GM21528 (cell line): Measurements from ENCODE around the gene KRTAP10-1.
"Not testable (repeated sequence)": the region's sequence is repeated elsewhere in the genome, so short reads cannot be mapped to it uniquely, and the experiment has no call there.

Source experiments
- ATAC-seq: cut with Tn5 transposase; IDR thresholded peaks from one replicate; pipeline ENCODE4 v1.9.1; 2021; ENCODE audit warnings: mild to moderate bottlenecking, moderate library complexity; ENCODE audit not compliant: unreplicated experiment, low FRiP score

KRTAP10-1 gene

DNA sequence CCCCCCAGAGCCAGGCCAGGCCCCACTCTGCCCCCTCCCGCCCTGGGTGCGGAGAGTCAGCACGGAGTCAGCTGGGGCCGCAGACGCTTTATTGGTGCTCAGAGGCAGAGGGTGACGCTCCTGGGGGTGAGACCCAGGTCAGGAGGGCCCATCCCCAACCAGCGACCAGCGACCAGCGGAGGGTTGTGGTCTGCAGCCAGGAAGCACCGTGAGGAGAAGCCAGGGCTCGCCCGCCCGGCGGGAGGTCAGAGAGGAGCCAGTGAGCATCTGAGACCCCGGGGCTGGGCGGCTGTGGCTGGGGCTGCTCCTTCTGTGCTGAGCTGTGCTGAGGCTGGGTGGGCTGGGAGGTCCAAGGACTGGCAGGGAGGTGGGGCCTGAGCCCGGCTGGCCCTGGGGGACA, 10.3 kb upstream of the KRTAP10-1 start:
- ATAC-seq: not testable (repeated sequence)

DNA sequence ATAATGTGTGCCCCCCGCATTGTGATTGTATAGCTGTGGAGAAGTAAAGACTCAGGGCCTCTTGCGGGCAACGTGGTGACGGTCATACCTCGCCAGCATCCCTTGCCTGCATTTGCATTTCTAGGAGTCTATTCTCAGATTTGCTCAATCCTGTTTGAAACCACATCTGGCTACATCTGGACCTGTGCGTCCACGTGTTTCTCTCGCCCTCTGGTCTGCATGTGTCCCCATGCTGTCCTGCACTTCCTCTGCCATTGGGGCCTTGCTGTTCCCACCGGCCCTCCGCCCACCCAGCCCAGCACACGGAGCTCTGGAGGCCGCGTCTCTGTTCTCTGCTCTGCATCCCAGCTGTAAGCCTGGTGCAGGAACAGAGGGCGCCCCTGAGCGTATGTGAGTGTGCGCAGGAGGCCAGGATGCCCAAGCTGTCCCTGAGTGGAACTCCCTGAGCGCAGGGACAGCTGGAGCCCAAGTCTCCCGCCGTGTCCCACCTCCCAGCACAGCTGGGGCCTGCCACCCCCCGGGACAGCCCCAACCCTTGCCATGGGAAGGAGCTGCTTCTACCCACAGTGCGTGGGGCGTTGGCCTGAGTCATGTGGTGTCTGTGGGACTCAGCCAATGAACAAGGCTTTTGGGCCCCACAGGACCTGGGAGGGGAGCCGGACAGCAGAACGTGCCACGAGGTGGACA, 9.7 kb upstream of the KRTAP10-1 start:
- ATAC-seq: no peak

DNA sequence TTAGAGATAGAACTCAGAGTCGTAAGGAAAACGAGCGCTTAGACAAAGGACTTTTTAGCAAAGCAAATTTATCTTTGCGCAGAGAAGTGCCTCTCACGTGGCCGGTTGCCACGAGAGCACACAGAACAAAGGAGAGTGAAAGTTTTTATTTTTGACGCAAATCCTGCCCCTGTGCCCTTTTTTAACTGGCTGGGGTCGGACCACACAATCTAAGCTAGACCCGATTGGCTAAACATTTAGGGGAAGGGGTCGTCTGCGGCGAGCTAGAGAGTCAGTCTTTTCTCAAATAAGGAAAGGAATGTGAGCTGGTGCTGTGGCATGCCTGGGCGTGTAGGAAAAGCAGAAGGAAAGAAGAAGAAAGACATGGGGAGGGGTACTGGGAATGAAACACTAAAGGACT, 8.9 kb upstream of the KRTAP10-1 start:
- ATAC-seq: no peak

DNA sequence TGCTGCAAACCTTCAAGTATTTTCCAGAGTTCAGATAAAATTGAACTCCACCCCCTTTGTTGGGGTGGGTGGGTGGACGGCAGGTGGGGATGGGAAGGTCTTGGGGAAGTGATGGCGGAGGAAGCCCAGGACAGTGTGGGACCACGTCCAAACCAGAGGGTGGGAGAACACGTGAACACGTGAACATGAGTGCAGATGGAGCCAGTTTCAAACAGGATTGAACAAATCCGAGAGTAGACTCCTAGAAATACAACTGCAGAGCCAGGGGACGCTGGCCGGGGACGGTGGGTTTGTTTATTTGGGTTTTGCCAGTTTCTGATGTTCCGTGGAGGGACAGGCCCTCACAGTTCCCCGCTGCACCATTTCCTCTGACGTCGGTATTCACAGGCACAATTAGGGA, 8.4 kb upstream of the KRTAP10-1 start:
- no peak for ATAC-seq

DNA sequence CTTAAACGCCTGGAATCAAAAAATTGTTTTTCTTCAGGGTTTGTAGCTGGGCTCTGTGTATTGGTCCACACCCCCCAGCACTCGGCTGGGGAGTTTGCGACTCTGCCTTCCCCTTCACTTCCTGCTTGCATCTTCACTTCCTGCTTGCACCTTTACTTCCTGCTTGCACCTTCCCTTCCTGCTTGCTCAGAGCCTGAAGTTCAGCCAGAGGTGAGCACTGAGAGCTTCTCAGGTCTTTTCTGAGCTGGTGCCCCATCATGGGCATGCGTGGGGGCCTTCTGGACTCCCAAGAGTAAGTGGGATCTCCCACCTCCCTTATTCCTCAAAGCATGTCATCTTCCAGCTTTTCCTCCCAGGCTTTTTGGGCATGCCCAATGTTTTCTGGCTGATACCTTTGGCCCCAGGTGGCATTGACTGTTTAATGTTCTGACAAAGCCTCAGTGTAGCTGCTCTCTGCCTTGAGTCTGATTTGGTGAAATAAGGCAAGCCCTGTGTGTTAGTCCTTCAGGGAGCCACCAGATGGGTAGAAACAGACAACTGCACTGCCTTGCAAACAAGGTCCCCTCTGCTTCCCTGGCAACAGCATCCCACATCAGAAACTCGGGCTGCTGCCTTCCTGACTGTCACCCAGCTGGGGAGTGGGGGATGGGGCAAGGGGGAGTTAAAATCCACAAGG, 7.8 kb upstream of the KRTAP10-1 start:
- no peak for ATAC-seq

DNA sequence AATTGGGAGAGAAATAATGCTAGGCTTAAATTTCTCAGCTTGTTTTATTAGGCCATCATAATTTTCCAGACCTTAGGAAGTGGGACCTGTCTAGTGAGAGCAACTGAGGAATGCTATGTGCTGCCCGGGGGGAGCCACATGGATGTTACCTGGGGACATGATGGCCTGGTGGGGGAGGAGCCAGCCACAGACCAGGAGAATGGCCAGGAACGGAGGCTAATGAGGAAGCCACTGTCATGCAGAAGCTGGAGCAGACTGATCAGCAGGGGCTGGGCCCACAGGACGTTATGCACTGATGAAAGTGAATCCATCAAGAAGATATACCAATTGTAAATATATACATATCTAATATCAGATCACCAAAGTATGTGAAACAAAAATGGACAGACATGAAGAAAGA, 4.6 kb upstream of the KRTAP10-1 start:
- no peak for ATAC-seq

DNA sequence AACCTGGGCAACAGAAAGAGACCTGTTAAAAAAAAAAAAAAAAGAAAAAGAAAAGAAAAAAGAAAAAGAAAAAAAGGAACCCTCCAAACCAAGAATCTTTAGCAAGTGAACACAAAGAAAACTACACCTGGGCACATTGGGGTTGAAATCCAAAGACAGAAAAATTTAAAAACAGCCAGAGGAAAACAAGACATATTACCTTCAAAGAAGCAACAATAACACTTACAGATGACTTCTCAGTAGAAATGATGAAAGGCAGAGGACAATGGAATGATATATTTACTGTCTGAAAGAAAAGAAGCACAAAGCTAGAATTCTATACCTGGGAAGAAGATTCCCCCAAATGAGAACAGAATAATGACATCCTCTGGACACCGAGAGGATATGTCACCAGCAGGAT, 2.7 kb upstream of the KRTAP10-1 start:
- ATAC-seq: no peak

DNA sequence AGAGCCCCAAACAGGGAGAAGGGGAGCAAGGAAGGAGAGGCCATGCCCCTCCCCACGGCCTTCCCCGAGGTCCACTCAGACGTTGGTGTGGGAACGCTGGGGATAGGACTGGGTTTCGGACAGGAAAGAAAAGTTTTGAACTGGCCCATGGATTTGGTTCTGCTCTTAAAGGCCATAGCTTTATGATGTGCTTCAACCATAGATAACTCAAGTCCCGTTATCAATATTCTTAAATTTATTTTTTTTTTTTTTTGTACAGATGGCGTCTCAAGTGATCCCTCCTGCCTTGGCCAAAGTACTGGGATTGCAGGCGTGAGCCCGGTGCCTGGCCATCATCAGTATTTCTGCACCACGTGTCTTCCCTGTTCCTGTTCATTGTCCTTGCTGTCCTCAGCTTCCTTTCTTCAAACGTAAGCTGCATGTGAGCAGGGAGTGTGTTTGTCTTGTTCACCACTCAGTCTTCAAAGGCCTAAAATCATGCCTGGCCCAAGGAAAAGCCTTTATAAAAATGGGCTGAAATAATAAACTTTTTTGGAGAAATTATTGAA, 820 bp upstream of the KRTAP10-1 start:
- no peak for ATAC-seq

DNA sequence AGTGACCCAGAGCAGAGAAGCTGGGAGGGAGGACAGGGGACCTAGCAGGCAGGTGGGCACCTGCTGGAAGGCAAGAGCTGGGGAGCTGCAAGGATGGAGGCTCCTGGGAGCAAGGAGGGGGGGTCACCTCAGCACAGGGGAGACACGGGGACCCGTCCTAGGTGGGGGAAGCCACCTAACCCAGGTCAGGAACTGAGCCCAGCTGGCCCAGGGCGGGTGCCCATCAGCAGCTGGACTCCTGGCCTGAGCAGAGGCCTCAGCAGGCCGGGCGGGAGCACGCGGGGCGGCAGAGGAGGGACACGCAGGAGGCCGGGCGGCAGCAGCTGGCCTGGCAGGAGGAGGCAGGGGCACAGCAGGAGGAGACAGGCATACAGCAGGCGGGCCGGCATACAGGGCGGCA, 949 bp downstream of the KRTAP10-1 start:
- no peak for ATAC-seq

DNA sequence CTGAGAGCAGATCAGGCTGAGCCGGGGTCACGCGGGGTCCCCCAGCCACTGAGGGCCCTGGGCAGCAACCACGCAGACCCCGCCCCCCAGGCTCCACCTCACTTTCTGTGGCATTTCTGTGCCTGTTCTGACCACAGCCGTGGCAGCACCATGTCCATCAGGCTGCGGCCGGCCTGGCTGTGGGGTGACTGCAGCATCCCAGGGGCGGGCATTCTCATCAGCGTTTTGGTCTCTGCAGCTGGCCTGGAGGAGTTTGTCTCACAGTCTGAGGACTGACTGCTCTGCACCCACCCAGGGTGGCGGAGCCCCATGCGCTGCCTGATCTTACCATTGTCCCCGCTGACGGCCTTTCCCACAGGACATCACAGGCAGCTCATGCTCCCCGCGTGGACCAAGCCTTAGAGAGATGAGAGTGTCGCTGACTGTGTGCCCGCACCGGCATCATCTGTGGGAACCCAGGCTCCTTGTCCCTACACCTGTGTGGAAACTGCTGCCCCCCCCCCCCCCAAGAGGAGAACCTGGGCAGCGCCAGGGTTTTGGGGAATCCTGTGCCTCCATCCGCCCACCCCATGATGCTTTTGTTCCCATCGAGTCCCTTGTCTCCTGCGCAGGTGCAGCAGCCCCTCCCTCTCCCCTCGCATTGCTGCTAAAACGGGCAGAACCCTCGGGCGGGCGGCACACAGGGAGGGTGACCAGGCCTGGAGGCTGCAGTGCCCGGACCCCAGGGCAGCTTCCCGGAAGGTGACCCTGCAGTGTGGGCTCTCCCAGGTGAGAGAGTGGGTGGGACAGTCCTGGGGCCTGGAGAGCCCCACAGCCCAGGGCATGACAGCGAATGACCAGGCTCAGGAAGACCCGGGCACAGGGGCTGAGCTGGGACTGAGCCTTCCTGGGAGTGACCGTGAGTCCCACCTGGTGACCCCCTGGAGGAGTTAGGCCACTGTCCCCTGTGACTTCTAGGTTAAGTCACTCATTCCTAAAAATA, 1.8 kb downstream of the KRTAP10-1 start:
- ATAC-seq: no peak

DNA sequence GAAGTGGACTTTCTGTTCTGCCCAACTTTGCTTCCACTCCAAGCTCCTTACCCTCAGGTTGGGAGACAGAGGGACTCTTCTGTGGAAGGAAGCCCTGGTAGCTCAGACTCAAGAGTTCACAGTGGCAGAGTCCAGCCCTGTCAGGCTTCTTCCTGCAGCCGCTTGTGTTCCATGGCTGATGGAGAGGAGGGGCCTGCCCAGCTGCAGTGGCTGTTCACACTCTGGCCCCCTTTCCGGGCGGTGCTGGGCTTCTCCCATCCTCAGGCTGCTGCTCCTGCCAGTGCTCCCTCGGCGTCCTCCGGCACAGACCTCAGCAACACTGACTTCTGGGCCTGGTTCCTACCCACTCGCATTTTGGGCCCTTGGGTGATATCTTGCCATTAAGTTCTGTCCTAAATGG, 4.0 kb downstream of the KRTAP10-1 start:
- no peak for ATAC-seq

DNA sequence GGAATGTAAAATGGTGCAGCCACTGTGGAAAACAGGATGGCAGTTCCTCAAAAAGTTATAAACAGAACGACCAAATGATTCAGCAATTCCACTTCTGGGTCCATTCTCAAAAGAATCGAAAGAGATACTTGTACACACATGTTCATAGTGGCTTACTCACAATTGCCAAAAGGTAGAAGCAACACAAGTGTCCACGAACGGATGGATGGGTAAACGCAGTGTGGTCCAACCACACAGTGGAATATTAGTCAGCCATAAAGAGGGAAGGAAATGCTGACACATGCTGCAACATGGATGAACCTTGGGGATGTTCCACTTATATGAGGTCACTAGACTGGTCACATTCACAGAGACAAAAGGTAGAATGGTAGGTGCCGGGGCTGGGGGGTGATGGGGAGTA, 5.3 kb downstream of the KRTAP10-1 start:
- no peak for ATAC-seq

DNA sequence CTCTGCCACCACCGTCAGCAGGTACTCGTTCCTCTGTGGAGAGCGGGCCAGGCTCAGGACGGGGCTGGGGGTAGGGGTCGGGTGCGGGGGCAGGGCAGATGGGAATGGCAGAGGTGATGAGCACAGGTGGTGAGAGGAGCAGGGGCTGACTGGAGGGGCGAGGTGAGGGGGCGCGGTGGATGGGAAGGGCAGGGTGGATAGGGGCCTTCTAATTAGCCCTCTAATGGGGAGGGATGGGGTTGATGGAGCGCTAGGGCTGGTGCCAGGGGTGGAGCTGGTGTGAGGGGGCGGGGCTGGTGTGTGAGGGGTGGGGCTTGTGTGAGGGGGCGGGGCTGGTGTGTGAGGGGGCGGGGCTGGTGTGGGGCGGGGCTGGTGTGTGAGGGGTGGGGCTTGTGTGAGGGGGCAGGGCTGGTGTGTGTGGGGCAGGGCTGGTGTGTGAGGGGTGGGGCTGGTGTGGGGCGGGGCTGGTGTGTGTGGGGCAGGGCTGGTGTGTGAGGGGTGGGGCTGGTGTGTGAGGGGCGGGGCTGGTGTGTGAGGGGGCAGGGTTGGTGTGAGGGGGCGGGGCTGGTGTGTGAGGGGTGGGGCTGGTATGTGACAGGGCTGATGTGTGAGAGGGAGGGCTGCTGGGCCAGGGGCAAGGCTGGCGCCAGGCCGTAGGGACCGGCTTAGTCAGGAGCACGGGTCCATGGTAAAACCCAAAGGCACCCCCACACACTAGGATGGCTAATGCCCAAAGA, 5.9 kb downstream of the KRTAP10-1 start:
- no peak for ATAC-seq

DNA sequence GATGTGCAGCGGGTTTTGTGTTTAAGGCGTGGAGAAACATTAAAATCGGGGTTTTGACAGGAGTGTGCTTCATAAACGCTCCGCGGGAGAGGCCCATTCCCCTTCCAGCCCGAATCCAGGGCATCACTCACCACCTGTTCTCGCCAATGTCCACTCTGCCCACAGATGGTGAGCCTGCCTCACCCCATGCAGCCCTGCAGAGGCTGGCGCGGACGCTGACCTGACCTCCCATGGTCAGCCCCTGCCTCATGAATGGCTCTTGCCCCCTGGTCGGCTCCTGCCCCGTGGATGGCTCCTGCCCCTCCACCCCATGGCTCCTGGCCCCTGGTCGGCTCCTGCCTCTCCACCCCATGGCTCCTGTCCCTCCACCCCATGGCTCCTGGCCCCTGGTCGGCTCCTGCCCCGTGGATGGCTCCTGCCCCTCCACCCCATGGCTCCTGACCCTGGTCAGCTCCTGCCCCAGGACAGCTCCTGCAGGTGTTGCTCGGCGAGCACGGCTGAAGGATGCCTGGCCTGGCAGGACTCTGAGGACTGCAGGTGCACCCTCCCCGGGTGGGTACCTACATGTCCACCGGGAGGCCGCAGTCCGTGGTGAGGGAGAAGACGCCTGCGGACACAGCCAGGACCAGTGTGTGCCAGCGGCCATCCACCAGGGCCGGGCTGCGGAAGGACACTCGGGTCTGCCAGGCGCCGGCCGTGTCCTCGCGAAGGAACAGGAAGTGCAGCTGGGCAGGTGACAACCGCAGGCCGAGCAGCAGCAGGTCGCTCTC, 6.7 kb downstream of the KRTAP10-1 start:
- ATAC-seq: no peak

DNA sequence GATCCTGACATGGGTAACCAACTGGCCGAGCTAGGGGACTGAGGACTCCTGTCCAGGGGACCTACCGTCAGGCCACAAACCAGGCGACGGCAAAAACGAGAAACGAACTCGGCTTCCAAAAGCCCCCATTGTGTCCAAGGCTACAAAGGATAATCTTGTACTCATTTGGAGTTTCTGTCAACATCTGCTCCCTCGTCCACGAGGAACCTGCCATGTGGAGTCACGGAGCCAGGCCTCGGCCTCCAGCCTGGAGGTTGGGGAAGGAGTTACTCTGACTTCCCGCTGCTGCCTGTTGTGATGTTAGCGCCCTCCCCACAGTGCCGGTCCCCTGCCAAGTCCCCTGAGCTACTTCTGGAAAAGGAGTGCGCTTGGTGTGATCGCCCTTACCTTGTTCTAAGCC, 7.3 kb downstream of the KRTAP10-1 start:
- ATAC-seq: no peak

DNA sequence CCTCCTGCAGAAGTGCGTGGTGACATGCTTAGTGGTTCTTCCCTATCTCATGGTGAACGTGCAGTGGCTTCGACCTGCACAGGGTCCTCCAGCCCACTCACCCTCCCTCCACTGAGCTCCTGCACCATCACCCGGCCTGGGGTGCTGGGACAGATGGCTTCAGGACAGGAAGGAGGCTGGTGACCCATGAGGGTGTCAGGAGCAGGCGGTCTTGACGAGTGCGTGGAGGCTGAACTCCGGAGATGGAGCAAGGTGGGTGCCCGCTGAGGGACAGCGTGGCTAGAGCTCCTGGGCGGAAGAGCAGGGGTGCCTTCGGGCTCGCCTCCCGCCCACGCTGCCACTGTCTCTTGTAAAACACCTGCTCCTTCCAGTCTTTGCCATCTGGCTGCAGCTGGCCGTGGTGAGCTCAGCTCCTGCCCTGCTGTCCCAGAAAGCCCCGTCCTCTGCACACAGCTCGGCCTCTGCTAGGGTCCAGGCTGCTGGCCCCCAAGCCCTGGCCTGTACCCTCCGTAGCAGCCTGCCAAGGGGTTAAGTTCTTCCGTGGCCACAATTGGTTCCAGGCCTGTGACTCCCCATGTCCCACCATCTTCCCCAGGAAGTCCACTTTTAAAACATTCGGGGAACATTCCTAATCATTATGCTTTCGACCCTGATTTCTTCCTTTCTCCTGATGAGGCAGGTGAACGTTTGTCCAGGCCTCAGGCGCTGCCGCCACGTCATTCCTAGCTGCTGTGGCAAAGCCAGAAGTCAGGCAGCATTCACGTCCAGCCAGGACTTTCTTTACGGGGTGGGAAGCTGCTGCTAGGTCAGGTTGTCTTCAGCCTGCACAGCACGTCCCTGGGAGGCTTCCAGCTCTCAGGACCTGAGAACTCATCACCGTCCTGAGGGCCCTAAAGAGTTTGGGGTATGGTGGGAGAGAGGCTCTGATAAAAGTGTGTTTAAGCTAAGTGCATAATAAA, 8.1 kb downstream of the KRTAP10-1 start:
- no peak for ATAC-seq

DNA sequence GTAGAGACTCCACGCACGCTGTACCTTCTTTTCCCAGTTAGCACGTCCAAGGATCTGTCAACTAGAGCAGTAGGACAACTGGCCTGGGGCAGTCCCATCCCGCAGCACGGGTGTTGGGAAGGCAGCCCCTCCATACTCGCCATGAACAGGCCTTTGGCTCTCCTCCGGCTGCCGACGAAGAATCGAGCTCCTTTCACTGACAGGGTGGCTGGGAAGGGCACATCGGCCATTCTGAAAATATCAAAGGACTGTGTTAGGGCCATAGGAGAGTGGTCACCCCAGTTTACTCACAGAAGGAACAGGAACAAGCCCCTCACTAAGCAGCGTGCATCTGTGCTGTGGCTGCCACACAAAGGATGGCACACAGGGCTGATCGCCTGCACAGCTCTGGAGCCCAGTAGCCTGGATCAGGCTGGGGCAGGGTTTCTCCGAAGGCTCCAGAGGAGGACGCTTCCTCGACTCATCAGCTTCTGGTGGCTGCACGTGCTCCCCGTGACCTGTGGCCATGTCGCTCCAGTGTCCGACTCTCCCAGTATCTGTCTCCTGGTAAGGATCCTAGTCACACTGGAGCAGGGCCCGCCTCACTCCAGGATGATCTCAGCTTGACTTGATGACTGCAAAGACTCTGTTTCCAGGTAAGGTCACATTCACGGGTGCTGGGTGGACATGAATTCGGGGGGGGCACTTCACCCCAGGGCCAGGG, 8.9 kb downstream of the KRTAP10-1 start:
- ATAC-seq: no peak
